IMR-90 (cell line): Measurements from ENCODE around the gene POU4F1. TPM values are rescaled to one million over a fixed set of nuclear protein-coding genes. Genes with fewer than 3 reads are reported as not detected.

ENCODE experiments used
- ATAC-seq: fragments of 200-7000 bp; cut with Tn5 transposase; 2 replicates; pipeline ENCODE4 v1.9.1; 2020; ENCODE audit warnings: low read depth, mild to moderate bottlenecking, moderate library complexity
- BruUV-seq: library from RNA; stranded (reverse); fragments of 400-500 nt; replicated peaks from 2 replicates; lab custom pipeline; 2021; lab: Mats Ljungman, UMichigan
- CTCF ChIA-PET: fragments of 300-600 bp; formaldehyde crosslinking; extraction: SDS; loops from one replicate; lab custom pipeline; 2021; ENCODE audit warnings: antibody characterized with exemption; lab: Yijun Ruan, JAX
- POLR2A ChIA-PET: fragments of 300-600 bp; sonication (Branson Sonifier 250); formaldehyde crosslinking; loops from one replicate; lab custom pipeline; 2022; ENCODE audit warnings: antibody characterized with exemption; ENCODE audit not compliant: unreplicated experiment; lab: Charles Lee
- DNase-seq: peaks from one replicate; pipeline ENCODE4 v3.0.0; 2013
- H2AFZ ChIP-seq: replicated peaks from 2 replicates; pipeline ENCODE3; 2013; ENCODE audit warnings: low read length, mild to moderate bottlenecking; ENCODE audit not compliant: poor library complexity
- H2AK5ac ChIP-seq: 2 replicates; pipeline ENCODE4 v1.6.1; 2013; ENCODE audit warnings: low read depth, low read length, inconsistent platforms
- H2AK9ac ChIP-seq: replicated peaks from 2 replicates; pipeline ENCODE3; 2013; ENCODE audit warnings: mild to moderate bottlenecking, low read depth, low read length, moderate library complexity; ENCODE audit not compliant: poor library complexity
- H2BK120ac ChIP-seq: 2 replicates; pipeline ENCODE4 v1.6.1; 2013; ENCODE audit warnings: low read depth, low read length, inconsistent platforms
- H2BK15ac ChIP-seq: 3 replicates; pipeline ENCODE4 v1.6.1; 2013; ENCODE audit warnings: low read depth, low read length, inconsistent platforms
- H2BK20ac ChIP-seq: 2 replicates; pipeline ENCODE4 v1.6.1; 2013; ENCODE audit warnings: low read depth, mild to moderate bottlenecking, inconsistent platforms, low read length, moderate library complexity
- H2BK5ac ChIP-seq: 2 replicates; pipeline ENCODE4 v1.6.1; 2013; ENCODE audit warnings: mild to moderate bottlenecking, low read depth, low read length, inconsistent platforms; ENCODE audit not compliant: poor library complexity, severe bottlenecking
- H3K14ac ChIP-seq: replicated peaks from 2 replicates; pipeline ENCODE4 v1.6.1; 2013; ENCODE audit warnings: low read depth, low read length, inconsistent platforms
- H3K18ac ChIP-seq: 2 replicates; pipeline ENCODE4 v1.6.1; 2013; ENCODE audit warnings: low read depth, low read length, control low read depth
- H3K23ac ChIP-seq: 2 replicates; pipeline ENCODE4 v1.6.1; 2013; ENCODE audit warnings: low read depth, low read length, inconsistent platforms
- H3K27ac ChIP-seq: 2 replicates; pipeline ENCODE4 v1.5.1; 2013; ENCODE audit warnings: mild to moderate bottlenecking, control low read depth, low read length; ENCODE audit not compliant: insufficient read depth
- H3K27me3 ChIP-seq: 2 replicates; pipeline ENCODE4 v1.6.1; 2013; ENCODE audit warnings: low read length; ENCODE audit not compliant: control insufficient read depth, insufficient read depth
- H3K36me3 ChIP-seq: 2 replicates; pipeline ENCODE4 v1.6.1; 2013; ENCODE audit warnings: low read length, mixed read lengths; ENCODE audit not compliant: control insufficient read depth, insufficient read depth
- H3K4ac ChIP-seq: 2 replicates; pipeline ENCODE4 v1.6.1; 2013; ENCODE audit warnings: low read depth, low read length, inconsistent platforms
- H3K4me1 ChIP-seq: 2 replicates; pipeline ENCODE4 v1.6.1; 2013; ENCODE audit warnings: low read length, mixed read lengths; ENCODE audit not compliant: control insufficient read depth, insufficient read depth
- H3K4me2 ChIP-seq: 2 replicates; pipeline ENCODE4 v1.6.1; 2013; ENCODE audit warnings: low read depth, mild to moderate bottlenecking, control low read depth, low read length, moderate library complexity
- H3K4me3 ChIP-seq: 2 replicates; pipeline ENCODE4 v1.5.1; 2013; ENCODE audit warnings: low read depth, mild to moderate bottlenecking, control low read depth, low read length, moderate library complexity; ENCODE audit not compliant: insufficient read depth
- H3K56ac ChIP-seq: 2 replicates; pipeline ENCODE4 v1.6.1; 2013; ENCODE audit warnings: low read length, inconsistent platforms; ENCODE audit not compliant: insufficient read depth; ENCODE audit errors: extremely low read depth
- H3K79me1 ChIP-seq, 2 experiments: 2 replicates each; pipeline ENCODE4 v1.6.1; 2013; ENCODE audit warnings: low read length in 2 of 2, inconsistent platforms in 1 of 2, low read depth in 1 of 2
- H3K9ac ChIP-seq: 2 replicates; pipeline ENCODE4 v1.6.1; 2013; ENCODE audit warnings: low read depth, low read length, control low read depth
- H3K9me1 ChIP-seq: 2 replicates; pipeline ENCODE4 v1.6.1; 2013; ENCODE audit warnings: low read length, inconsistent platforms; ENCODE audit not compliant: insufficient read depth
- H3K9me3 ChIP-seq: 2 replicates; pipeline ENCODE4 v1.6.1; 2013; ENCODE audit warnings: low read length; ENCODE audit not compliant: control insufficient read depth, insufficient read depth
- H4K20me1 ChIP-seq: 2 replicates; pipeline ENCODE4 v1.6.1; 2013; ENCODE audit warnings: low read length, inconsistent platforms; ENCODE audit not compliant: insufficient read depth
- H4K5ac ChIP-seq: 2 replicates; pipeline ENCODE4 v1.6.1; 2013; ENCODE audit warnings: mild to moderate bottlenecking, low read depth, low read length, control low read depth
- H4K8ac ChIP-seq, 2 experiments: 2 replicates each; pipeline ENCODE4 v1.6.1; 2013; ENCODE audit warnings: low read depth in 2 of 2, low read length in 2 of 2, control low read depth in 1 of 2, inconsistent platforms in 1 of 2
- H4K91ac ChIP-seq: 2 replicates; pipeline ENCODE4 v1.6.1; 2013; ENCODE audit warnings: low read depth, low read length, inconsistent platforms; ENCODE audit not compliant: insufficient read depth
- BHLHE40 ChIP-seq: fragments of 150-350 bp; IDR thresholded peaks from 2 replicates; pipeline ENCODE4 v1.6.1; 2016; ENCODE audit warnings: mild to moderate bottlenecking, low read depth, low read length
- CEBPB ChIP-seq: IDR thresholded peaks from 2 replicates; pipeline ENCODE4 v1.6.1; 2012; ENCODE audit warnings: low read depth, low read length, improper control_type of control experiment
- CHD1 ChIP-seq: IDR thresholded peaks from 2 replicates; pipeline ENCODE4 v1.6.1; 2012; ENCODE audit warnings: low read depth, low read length, improper control_type of control experiment
- CTCF ChIP-seq: conservative IDR thresholded peaks from 2 replicates; pipeline ENCODE4 v1.5.1; 2012; ENCODE audit warnings: mild to moderate bottlenecking, low read depth, low read length, improper control_type of control experiment
- FOS ChIP-seq: fragments of 150-350 bp; IDR thresholded peaks from 2 replicates; pipeline ENCODE4 v1.6.1; 2016; ENCODE audit warnings: low read depth, low read length
- MAFK ChIP-seq: IDR thresholded peaks from 2 replicates; pipeline ENCODE4 v1.6.1; 2012; ENCODE audit warnings: low read depth, low read length, improper control_type of control experiment
- MAZ ChIP-seq: IDR thresholded peaks from 2 replicates; pipeline ENCODE4 v1.6.1; 2012; ENCODE audit warnings: low read depth, mild to moderate bottlenecking, low read length, improper control_type of control experiment, moderate library complexity, borderline replicate concordance
- MXI1 ChIP-seq: IDR thresholded peaks from 2 replicates; pipeline ENCODE4 v1.6.1; 2012; ENCODE audit warnings: low read depth, mild to moderate bottlenecking, low read length, moderate library complexity, borderline replicate concordance
- NFE2L2 ChIP-seq: fragments of 150-350 bp; IDR thresholded peaks from 2 replicates; pipeline ENCODE4 v1.6.1; 2016; ENCODE audit warnings: low read depth, mild to moderate bottlenecking, low read length
- POLR2A ChIP-seq: IDR thresholded peaks from 2 replicates; pipeline ENCODE4 v1.6.1; 2012; ENCODE audit warnings: mild to moderate bottlenecking, low read depth, low read length
- RAD21 ChIP-seq: IDR thresholded peaks from 2 replicates; pipeline ENCODE4 v1.6.1; 2012; ENCODE audit warnings: low read length, improper control_type of control experiment
- RCOR1 ChIP-seq: IDR thresholded peaks from 2 replicates; pipeline ENCODE4 v1.6.1; 2012; ENCODE audit warnings: mild to moderate bottlenecking, low read length, improper control_type of control experiment; ENCODE audit not compliant: insufficient replicate concordance
- RFX5 ChIP-seq: IDR thresholded peaks from 2 replicates; pipeline ENCODE4 v1.8.0; 2012; ENCODE audit warnings: low read depth, mild to moderate bottlenecking, low read length, moderate library complexity
- SMC3 ChIP-seq: fragments of 150-350 bp; IDR thresholded peaks from 2 replicates; pipeline ENCODE4 v1.6.1; 2016; ENCODE audit warnings: low read depth, mild to moderate bottlenecking, antibody characterized with exemption, low read length, moderate library complexity
- WGBS, 2 experiments: methylation state at CpG; one replicate each; pipeline versions ENCODE4 v1.1.5 to v1.1.7; 2013; ENCODE audit warnings: missing lambda C conversion rate in 2 of 2; ENCODE audit not compliant: insufficient read length in 1 of 2; ENCODE audit errors: extremely low coverage in 2 of 2; 5-methylcytosine and 5-hydroxymethylcytosine counted together
- dilution Hi-C: fragments of 300-500 bp; cut with HindIII; formaldehyde crosslinking; loops from one replicate; pipeline ENCODE4 v1.14.3; 2018; ENCODE audit warnings: low sequenced_read_pairs; ENCODE audit not compliant: unreplicated experiment
- in situ Hi-C: fragments of 300-500 bp; cut with MboI; formaldehyde crosslinking; loops from 3 replicates; pipeline ENCODE4 v1.14.3; 2019; ENCODE audit warnings: low sequenced_read_pairs, inconsistent platforms, mixed read lengths
- intact Hi-C: fragments of 100-400 bp; cut with micrococcal nuclease; formaldehyde crosslinking; loops from 2 replicates; pipeline ENCODE4 v1.10.0; 2022
- polyA plus RNA-seq, 3 experiments: library from polyadenylated mRNA; depleted of rRNA; stranded (reverse); fragments of >200 nt; gene quantifications; 2 replicates each; pipeline ENCODE4 v1.2.3, GENCODE V29; 2012; ENCODE audit warnings: low replicate concordance in 1 of 3
- total RNA-seq: library from RNA; depleted of rRNA; stranded (reverse); fragments of >200 nt; gene quantifications from 2 replicates; pipeline ENCODE4 v1.2.3, GENCODE V29; 2012
- TF ChIP-seq, protein P1 (sequence below): fragments of 150-350 bp; IDR thresholded peaks from 2 replicates; pipeline ENCODE4 v1.6.1; 2016; ENCODE audit warnings: low read depth, mild to moderate bottlenecking, low read length, moderate library complexity, borderline replicate concordance
- TF ChIP-seq, protein P2 (sequence below): fragments of 150-350 bp; IDR thresholded peaks from 2 replicates; pipeline ENCODE4 v1.6.1; 2017; ENCODE audit warnings: mild to moderate bottlenecking, antibody characterized with exemption, low read length, low read depth

The POU4F1 gene
- total and polyA plus RNA-seq, 2 of the 4 experiments (the other 2 are of a cell fraction) = 0.02 TPM; not detected in 1

GRCh38 chr13:78597602-78597932, 5.8 kb downstream of the POU4F1 start:
- no peak for ATAC-seq
- DNase-seq = no peak
- Histone ChIP-seq H3K9me1 (no peaks in the 10 kb centered on the region), H4K20me1 (peaks cover 3% of the 10 kb centered on the region; the same call in 1 of the 2 replicates), H3K4me3 (no peak overlapping the region), H2BK20ac (no peak overlapping the region), H2AK9ac (no peak overlapping the region), H4K91ac (no peak overlapping the region), H3K56ac (no peak overlapping the region), H3K18ac (no peak overlapping the region), H4K5ac (no peak overlapping the region), H2BK5ac (no peak overlapping the region), H3K27ac (no peak overlapping the region), H3K79me1 (no peaks in the 10 kb centered on the region), H2AK5ac (no peak overlapping the region), H3K23ac (no peak overlapping the region), H3K36me3 (no peaks in the 10 kb centered on the region), H3K9me3 (peaks cover 9% of the 10 kb centered on the region; the same call in 1 of the 2 replicates), H3K14ac (no peak overlapping the region), H2BK15ac (no peak overlapping the region), H3K4ac (no peak overlapping the region), H3K9ac (no peak overlapping the region), H2BK120ac (no peak overlapping the region), H4K8ac (no peak overlapping the region), H3K4me1 (no peaks in the 10 kb centered on the region; the same call in 1 of the 2 replicates), H2AFZ (no peak overlapping the region), H3K4me2 (no peak overlapping the region), H3K27me3 (peaks cover 88% of the 10 kb centered on the region)
- no CpG with 5 or more reads among the region's 7 CpGs for WGBS, 2 experiments
- in situ Hi-C loops (loop anchor here (25.0 kb wide), 1 partner anchor 460 kb away; no protein-coding TSS in a partner anchor), intact Hi-C loops (no loop called here), dilution Hi-C loops (no loop called here)
- TF ChIP-seq CTCF (no peak), NFE2L2 (no peak), RFX5 (no peak), FOS (no peak), POLR2A (no peak), SMC3 (no peak), RCOR1 (no peak), CHD1 (no peak), BHLHE40 (no peak), MXI1 (no peak), RAD21 (no peak), MAZ (no peak), CEBPB (no peak), MAFK (no peak)
- TF ChIP-seq, protein P1, sequence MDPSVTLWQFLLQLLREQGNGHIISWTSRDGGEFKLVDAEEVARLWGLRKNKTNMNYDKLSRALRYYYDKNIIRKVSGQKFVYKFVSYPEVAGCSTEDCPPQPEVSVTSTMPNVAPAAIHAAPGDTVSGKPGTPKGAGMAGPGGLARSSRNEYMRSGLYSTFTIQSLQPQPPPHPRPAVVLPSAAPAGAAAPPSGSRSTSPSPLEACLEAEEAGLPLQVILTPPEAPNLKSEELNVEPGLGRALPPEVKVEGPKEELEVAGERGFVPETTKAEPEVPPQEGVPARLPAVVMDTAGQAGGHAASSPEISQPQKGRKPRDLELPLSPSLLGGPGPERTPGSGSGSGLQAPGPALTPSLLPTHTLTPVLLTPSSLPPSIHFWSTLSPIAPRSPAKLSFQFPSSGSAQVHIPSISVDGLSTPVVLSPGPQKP = no peak
- TF ChIP-seq, protein P2, sequence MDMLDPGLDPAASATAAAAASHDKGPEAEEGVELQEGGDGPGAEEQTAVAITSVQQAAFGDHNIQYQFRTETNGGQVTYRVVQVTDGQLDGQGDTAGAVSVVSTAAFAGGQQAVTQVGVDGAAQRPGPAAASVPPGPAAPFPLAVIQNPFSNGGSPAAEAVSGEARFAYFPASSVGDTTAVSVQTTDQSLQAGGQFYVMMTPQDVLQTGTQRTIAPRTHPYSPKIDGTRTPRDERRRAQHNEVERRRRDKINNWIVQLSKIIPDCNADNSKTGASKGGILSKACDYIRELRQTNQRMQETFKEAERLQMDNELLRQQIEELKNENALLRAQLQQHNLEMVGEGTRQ = no peak
- ChIA-PET CTCF (interaction anchor here (0.7 kb wide), 1 partner anchor 62 kb away, joined by 4 read pairs; the partner anchor contains the start of gene OBI1), POLR2A (no interaction called here)
- no TSS peak for BruUV-seq
